ENCODE data around the gene RAB4B. TPM values are rescaled to one million over a fixed set of nuclear protein-coding genes. Genes with fewer than 3 reads are reported as not detected.
A peak's percentile ranks its signal among the peaks of the same experiment; 100 is the strongest.

The RAB4B gene
- total and polyA plus RNA-seq, 2 of the 13 experiments (the other 11 are each of a cell fraction or from before 2014, with no cell fraction given) = 3.3 to 5.4 TPM

DNA sequence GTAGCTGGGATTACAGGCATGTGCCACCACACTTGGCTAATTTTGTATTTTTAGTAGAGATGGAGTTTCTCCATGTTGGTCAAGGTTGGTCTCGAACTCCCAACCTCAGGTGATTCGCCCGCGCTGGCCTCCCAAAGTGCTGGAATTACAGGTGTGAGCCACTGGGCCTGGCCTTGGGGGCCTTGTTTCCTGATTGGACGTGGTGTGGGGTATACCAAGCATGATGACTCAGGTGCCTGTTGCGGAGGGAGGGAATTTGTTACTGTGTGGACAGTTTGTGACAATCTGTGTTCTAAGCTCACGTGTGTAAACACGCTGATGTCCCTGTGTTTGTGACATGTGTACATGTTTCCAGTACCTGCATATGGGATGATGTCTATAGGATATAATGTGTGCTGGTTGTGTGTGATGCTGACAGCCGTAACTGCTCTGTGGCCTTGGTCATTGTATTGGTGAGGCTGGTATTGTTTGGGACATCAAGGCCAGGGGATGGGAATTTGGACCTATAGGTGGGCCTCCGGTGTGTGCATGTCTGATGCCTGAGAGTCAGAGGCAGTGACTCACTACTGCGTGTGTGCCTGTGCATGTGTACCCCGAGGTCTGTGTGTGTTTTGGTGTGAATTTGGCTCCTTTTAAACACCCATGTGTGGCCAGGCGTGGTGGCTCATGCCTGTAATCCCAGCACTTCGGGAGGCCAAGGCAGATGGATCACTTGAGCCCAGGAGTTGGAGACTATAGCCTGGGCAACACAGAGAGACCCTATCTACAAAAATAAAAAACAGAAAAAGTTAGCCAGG, 19.3 kb downstream of the RAB4B start (continued):
- TF ChIP-seq SOX13 (IDR thresholded peaks at IDR 0.05) = no peak
- TF ChIP-seq SOX13 (CRISPR knock-in tag; conservative IDR thresholded peaks at IDR 0.05 in 1 of 2, IDR thresholded peaks at IDR 0.05 in 1 of 2) = peak in 1 of 2 experiments; percentile 65; a peak in 1 of 4 replicates
- 0 out of 2 replicates have a peak, but pooled peaks have one; percentile 6 for TF ChIP-seq TCF7 (IDR thresholded peaks at IDR 0.05; ENCODE audit: low read depth)
- no peak for TF ChIP-seq FOXA1 (IDR thresholded peaks at IDR 0.05)
- 0 out of 2 replicates have a peak, but pooled peaks have one; percentile 5 for TF ChIP-seq FOXA1 (CRISPR knock-in tag; IDR thresholded peaks at IDR 0.05)
- peak; percentile 29; the same call in 1 of the 2 replicates for TF ChIP-seq SOX5 (CRISPR knock-in tag; IDR thresholded peaks at IDR 0.05; ENCODE audit: borderline replicate concordance)

DNA sequence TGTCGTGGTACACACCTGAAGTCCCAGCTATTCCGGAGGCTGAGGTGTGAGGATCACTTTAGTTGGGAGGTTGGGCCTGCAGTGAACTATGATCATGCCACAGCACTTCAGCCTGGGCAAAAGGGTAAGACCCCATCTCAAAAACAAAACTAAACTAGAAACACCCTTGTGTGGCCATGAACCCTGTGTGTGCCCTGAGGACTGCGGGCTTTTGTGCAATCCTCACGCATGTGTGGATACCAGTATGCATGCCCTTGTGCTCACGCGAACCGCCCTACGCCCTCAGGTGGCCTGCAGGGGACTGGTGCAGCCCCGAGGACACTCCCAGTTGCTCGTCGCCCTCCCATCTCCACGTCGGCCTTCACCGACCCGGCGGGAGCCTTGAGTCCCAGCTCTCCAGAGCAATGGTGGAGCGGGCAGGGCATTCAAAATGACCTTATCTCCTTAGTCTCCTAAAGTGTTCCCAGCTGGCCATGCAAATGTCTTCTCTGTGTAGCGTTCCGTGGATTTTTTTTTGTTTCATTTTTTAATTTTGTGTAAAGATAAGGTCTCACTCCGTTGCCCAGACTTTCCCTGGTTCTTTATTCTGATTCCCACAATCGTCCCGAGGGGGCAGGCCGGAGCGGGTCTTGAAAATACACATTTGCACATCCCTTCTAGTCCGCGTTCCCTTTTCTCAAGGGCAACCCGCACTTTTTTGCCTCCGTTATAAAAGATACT, 20.1 kb downstream of the RAB4B start:
- Histone ChIP-seq H3K9ac (ENCODE audit: insufficient read depth, low read depth, low read length) (peak overlapping the region; percentile 84), H3K4me2 (ENCODE audit: low read depth, low read length) (peak overlapping the region; percentile 85), H3K9me3 (ENCODE audit: low read length) (no peaks in the 10 kb centered on the region), H4K20me1 (ENCODE audit: insufficient read depth, low read length) (no peaks in the 10 kb centered on the region), H2AFZ (ENCODE audit: low read length) (peak overlapping the region; percentile 60), H3K27ac (ENCODE audit: extremely low read length, insufficient read depth, low read length) (peak overlapping the region; percentile 98), H3K4me1 (ENCODE audit: insufficient read depth, low read length) (peaks cover 48% of the 10 kb centered on the region), H3K4me3 (replicated peaks in 1 of 3; ENCODE audit: insufficient read depth in 1 of 3, low read depth in 2 of 3, low read length in 3 of 3) (peak overlapping the region; percentile 59 to 93 (median 65)), H3K79me2 (ENCODE audit: insufficient read depth, low read length) (peaks cover 25% of the 10 kb centered on the region), H3K36me3 (replicated peaks in 1 of 2; ENCODE audit: control insufficient read depth in 1 of 2, insufficient read depth in 2 of 2, low read length in 2 of 2) (peaks cover 3 to 4% of the 10 kb centered on the region in 2 experiments; a peak in 2 of 5 replicates), H3K27me3 (ENCODE audit: control insufficient read depth in 1 of 2, insufficient read depth in 2 of 2, low read length in 2 of 2) (no peaks in the 10 kb centered on the region; a peak in 1 of 5 replicates)
- ChIA-PET POLR2A (interaction anchor here (0.6 to 3.5 kb wide), 15 partner anchors 9 to 372 kb away, joined by 3 to 67 read pairs (median 4); partner anchors contain the start of genes ACTMAP, COQ8B, ITPKC and RAB4B), CTCF (ENCODE audit: low intra/inter-chr PET ratio, low total read pairs) (interaction anchor here (1.1 to 1.6 kb wide), 2 partner anchors 8 to 135 kb away, joined by 3 to 4 read pairs; no protein-coding TSS in a partner anchor)
- in situ Hi-C loops (cut with HindIII; ENCODE audit: extremely low pct_ligation_motif_present, low pct_unique_long_range_greater_than_20kb) = no loop called here
- ATAC-seq = peak; percentile 92
- DNase-seq (ENCODE audit: low spot score) = peak; percentile 92
- 4% methylated on average over 22 of the region's 28 CpGs for WGBS (ENCODE audit: low lambda C conversion rate)
- BruUV-seq (replicated peaks) = TSS peak; percentile 97
- no peak for FAIRE-seq
- intact Hi-C loops (cut with micrococcal nuclease; ENCODE audit: unreplicated experiment) = loop anchor here (1.0 kb wide), 2 partner anchors 20 to 47 kb away; partner anchors contain the start of genes RAB4B and SNRPA
- TF ChIP-seq, protein P1, sequence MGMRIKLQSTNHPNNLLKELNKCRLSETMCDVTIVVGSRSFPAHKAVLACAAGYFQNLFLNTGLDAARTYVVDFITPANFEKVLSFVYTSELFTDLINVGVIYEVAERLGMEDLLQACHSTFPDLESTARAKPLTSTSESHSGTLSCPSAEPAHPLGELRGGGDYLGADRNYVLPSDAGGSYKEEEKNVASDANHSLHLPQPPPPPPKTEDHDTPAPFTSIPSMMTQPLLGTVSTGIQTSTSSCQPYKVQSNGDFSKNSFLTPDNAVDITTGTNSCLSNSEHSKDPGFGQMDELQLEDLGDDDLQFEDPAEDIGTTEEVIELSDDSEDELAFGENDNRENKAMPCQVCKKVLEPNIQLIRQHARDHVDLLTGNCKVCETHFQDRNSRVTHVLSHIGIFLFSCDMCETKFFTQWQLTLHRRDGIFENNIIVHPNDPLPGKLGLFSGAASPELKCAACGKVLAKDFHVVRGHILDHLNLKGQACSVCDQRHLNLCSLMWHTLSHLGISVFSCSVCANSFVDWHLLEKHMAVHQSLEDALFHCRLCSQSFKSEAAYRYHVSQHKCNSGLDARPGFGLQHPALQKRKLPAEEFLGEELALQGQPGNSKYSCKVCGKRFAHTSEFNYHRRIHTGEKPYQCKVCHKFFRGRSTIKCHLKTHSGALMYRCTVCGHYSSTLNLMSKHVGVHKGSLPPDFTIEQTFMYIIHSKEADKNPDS (CRISPR knock-in tag; IDR thresholded peaks at IDR 0.05) = no peak
- TF ChIP-seq ZNF367 (CRISPR knock-in tag; IDR thresholded peaks at IDR 0.05; ENCODE audit: borderline replicate concordance) (no peak), STAG1 (CRISPR knock-in tag; IDR thresholded peaks at IDR 0.05) (peak; percentile 62), MEIS2 (CRISPR knock-in tag; IDR thresholded peaks at IDR 0.05) (0 out of 2 replicates have a peak, but pooled peaks have one; percentile 71), KLF12 (CRISPR knock-in tag; IDR thresholded peaks at IDR 0.05; ENCODE audit: borderline replicate concordance) (peak; percentile 39; the same call in 1 of the 2 replicates), CREB1 (IDR thresholded peaks at IDR 0.05) (0 out of 2 replicates have a peak, but pooled peaks have one; percentile 11), CREB1 (CRISPR knock-in tag; IDR thresholded peaks at IDR 0.05) (peak; percentile 34; the same call in 1 of the 2 replicates), MTA1 (CRISPR knock-in tag; IDR thresholded peaks at IDR 0.05; ENCODE audit: borderline replicate concordance) (peak; percentile 76), ZNF761 (CRISPR knock-in tag; conservative IDR thresholded peaks at IDR 0.05) (no peak), NFKB2 (CRISPR knock-in tag; IDR thresholded peaks at IDR 0.05; ENCODE audit: borderline replicate concordance) (peak; percentile 77; the same call in 1 of the 2 replicates), MAFK (conservative IDR thresholded peaks at IDR 0.05 in 1 of 2, IDR thresholded peaks at IDR 0.05 in 1 of 2; ENCODE audit: low read length in 2 of 2) (no peak)
- TF ChIP-seq, protein P2, sequence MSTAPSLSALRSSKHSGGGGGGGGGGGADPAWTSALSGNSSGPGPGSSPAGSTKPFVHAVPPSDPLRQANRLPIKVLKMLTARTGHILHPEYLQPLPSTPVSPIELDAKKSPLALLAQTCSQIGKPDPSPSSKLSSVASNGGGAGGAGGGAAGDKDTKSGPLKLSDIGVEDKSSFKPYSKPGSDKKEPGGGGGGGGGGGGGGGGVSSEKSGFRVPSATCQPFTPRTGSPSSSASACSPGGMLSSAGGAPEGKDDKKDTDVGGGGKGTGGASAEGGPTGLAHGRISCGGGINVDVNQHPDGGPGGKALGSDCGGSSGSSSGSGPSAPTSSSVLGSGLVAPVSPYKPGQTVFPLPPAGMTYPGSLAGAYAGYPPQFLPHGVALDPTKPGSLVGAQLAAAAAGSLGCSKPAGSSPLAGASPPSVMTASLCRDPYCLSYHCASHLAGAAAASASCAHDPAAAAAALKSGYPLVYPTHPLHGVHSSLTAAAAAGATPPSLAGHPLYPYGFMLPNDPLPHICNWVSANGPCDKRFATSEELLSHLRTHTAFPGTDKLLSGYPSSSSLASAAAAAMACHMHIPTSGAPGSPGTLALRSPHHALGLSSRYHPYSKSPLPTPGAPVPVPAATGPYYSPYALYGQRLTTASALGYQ (CRISPR knock-in tag; IDR thresholded peaks at IDR 0.05) = 0 out of 2 replicates have a peak, but pooled peaks have one; percentile 19
